ENCODE results near the gene ZNF8. TPM values are rescaled to one million over a fixed set of nuclear protein-coding genes. Genes with fewer than 3 reads are reported as not detected.

Gene ZNF8
- total and polyA plus RNA-seq, 10 of the 15 experiments (the other 5 are each of a cell fraction or from before 2014, with no cell fraction given): 0.46 to 5.4 (median 2.6) TPM

GRCh38 chr19:58261968-58262921 is 16.5 kb upstream of the ZNF8 start:
- H3K4me1 ChIP-seq (ENCODE audit: control insufficient read depth, insufficient read depth, low read length): no peaks in the 10 kb centered on the region
- FAIRE-seq (no peak), ATAC-seq (no peak), DNase-seq (ENCODE audit: low read depth, low spot score) (no peak)
- H3K4me2 ChIP-seq (ENCODE audit: control insufficient read depth, insufficient read depth): no peak overlapping the region
- H3K36me3 ChIP-seq (ENCODE audit: control insufficient read depth in 2 of 2, insufficient read depth in 2 of 2, low read length in 1 of 2): peaks cover 0 to 9% of the 10 kb centered on the region in 2 experiments; a peak in 1 of 4 replicates
- CTCF ChIA-PET: no interaction called here
- H3K9ac ChIP-seq (ENCODE audit: control insufficient read depth, insufficient read depth, low read length): no peak overlapping the region
- in situ Hi-C loops (cut with MboI): no loop called here
- peaks cover 65% of the 10 kb centered on the region for H3K9me3 ChIP-seq (replicated peaks; ENCODE audit: control insufficient read depth, insufficient read depth, low read length)
- H3K4me3 ChIP-seq: no peak overlapping the region
- H4K20me1 ChIP-seq (ENCODE audit: control insufficient read depth, insufficient read depth): no peaks in the 10 kb centered on the region
- H3K27ac ChIP-seq (ENCODE audit: control insufficient read depth, insufficient read depth): no peak overlapping the region
- RAD21 ChIA-PET (ENCODE audit: unreplicated experiment): no interaction called here
- no peaks in the 10 kb centered on the region for H3K79me2 ChIP-seq (ENCODE audit: control insufficient read depth, insufficient read depth, low read length)
- no peaks in the 10 kb centered on the region for H3K27me3 ChIP-seq (replicated peaks in 1 of 2; ENCODE audit: control insufficient read depth in 2 of 2, insufficient read depth in 2 of 2, low read length in 1 of 2)
- SMC1A ChIA-PET (ENCODE audit: uncharacterized antibody, unreplicated experiment): no interaction called here
- WGBS (ENCODE audit: insufficient coverage, insufficient replicate concordance, low lambda C conversion rate, missing lambda C conversion rate): 98% methylated on average over 19 of the region's 19 CpGs
- TF ChIP-seq ZNF274 (IDR thresholded peaks at IDR 0.05; ENCODE audit: insufficient read depth, insufficient read length) (peak; percentile 95), SUZ12 (IDR thresholded peaks at IDR 0.05; ENCODE audit: unreplicated experiment) (no peak), KLF5 (IDR thresholded peaks at IDR 0.05; ENCODE audit: partially characterized antibody) (peak; percentile 86), POLR2A (IDR thresholded peaks at IDR 0.05; ENCODE audit: low read depth, low read length) (0 out of 2 replicates have a peak, but pooled peaks have one; percentile 22), CBX5 (IDR thresholded peaks at IDR 0.05; ENCODE audit: low read depth) (peak; percentile 87)
- intact Hi-C loops (cut with micrococcal nuclease; ENCODE audit: unreplicated experiment): no loop called here
- POLR2A ChIA-PET: no interaction called here
- BruUV-seq (replicated peaks): TSS peak; percentile 38
- no peak overlapping the region for H2AFZ ChIP-seq (ENCODE audit: control insufficient read depth, low read depth, low read length)

- in situ Hi-C loops (cut with MboI): no loop called here
- CTCF ChIA-PET: interaction anchor here (0.9 kb wide), 1 partner anchor 35 kb away, joined by 3 read pairs; no protein-coding TSS in a partner anchor
- Histone ChIP-seq H3K4me1 (ENCODE audit: control insufficient read depth, insufficient read depth, low read length) (no peaks in the 10 kb centered on the region), H3K27me3 (replicated peaks in 1 of 2; ENCODE audit: control insufficient read depth in 2 of 2, insufficient read depth in 2 of 2, low read length in 1 of 2) (no peaks in the 10 kb centered on the region), H3K4me2 (ENCODE audit: control insufficient read depth, insufficient read depth) (no peak overlapping the region), H3K27ac (ENCODE audit: control insufficient read depth, insufficient read depth) (no peak overlapping the region), H3K9ac (ENCODE audit: control insufficient read depth, insufficient read depth, low read length) (no peak overlapping the region), H3K36me3 (ENCODE audit: control insufficient read depth in 2 of 2, insufficient read depth in 2 of 2, low read length in 1 of 2) (peaks cover 0 to 9% of the 10 kb centered on the region in 2 experiments; a peak in 1 of 4 replicates), H3K79me2 (ENCODE audit: control insufficient read depth, insufficient read depth, low read length) (no peaks in the 10 kb centered on the region), H2AFZ (ENCODE audit: control insufficient read depth, low read depth, low read length) (no peak overlapping the region), H4K20me1 (ENCODE audit: control insufficient read depth, insufficient read depth) (no peaks in the 10 kb centered on the region), H3K4me3 (no peak overlapping the region), H3K9me3 (replicated peaks; ENCODE audit: control insufficient read depth, insufficient read depth, low read length) (peaks cover 58% of the 10 kb centered on the region)
- RAD21 ChIA-PET (ENCODE audit: unreplicated experiment): no interaction called here
- BruUV-seq (replicated peaks): no TSS peak
- DNase-seq (ENCODE audit: low read depth, low spot score): no peak
- SMC1A ChIA-PET (ENCODE audit: uncharacterized antibody, unreplicated experiment): no interaction called here
- POLR2A ChIA-PET: no interaction called here
- FAIRE-seq: no peak
- intact Hi-C loops (cut with micrococcal nuclease; ENCODE audit: unreplicated experiment): no loop called here
- ATAC-seq: no peak
- WGBS (ENCODE audit: insufficient coverage, insufficient replicate concordance, low lambda C conversion rate, missing lambda C conversion rate): 98% methylated on average over 7 of the region's 7 CpGs
- TF ChIP-seq KLF5 (IDR thresholded peaks at IDR 0.05; ENCODE audit: partially characterized antibody): no peak
- TF ChIP-seq ESRRA (IDR thresholded peaks at IDR 0.05; ENCODE audit: low read length): no peak
- no peak for TF ChIP-seq NRF1 (conservative IDR thresholded peaks at IDR 0.05; ENCODE audit: low read depth, low read length)
- no peak for TF ChIP-seq IRF4 (IDR thresholded peaks at IDR 0.05; ENCODE audit: low read depth, low read length)
- no peak for TF ChIP-seq BCL11A (IDR thresholded peaks at IDR 0.05; ENCODE audit: low read depth, low read length)
- no peak for TF ChIP-seq TCF12 (IDR thresholded peaks at IDR 0.05; ENCODE audit: low read depth, low read length)
- TF ChIP-seq POLR2AphosphoS5 (IDR thresholded peaks at IDR 0.05; ENCODE audit: low read length): no peak
- no peak for TF ChIP-seq RCOR1 (conservative IDR thresholded peaks at IDR 0.05; ENCODE audit: low read depth, low read length)
- TF ChIP-seq SREBF1 (IDR thresholded peaks at IDR 0.05; ENCODE audit: low read length): no peak
- TF ChIP-seq ZZZ3 (IDR thresholded peaks at IDR 0.05; ENCODE audit: control insufficient read depth, insufficient read length, low read depth): no peak
- TF ChIP-seq MTA3 (IDR thresholded peaks at IDR 0.05; ENCODE audit: borderline replicate concordance, low read length): no peak
- TF ChIP-seq MTA2 (IDR thresholded peaks at IDR 0.05; ENCODE audit: low read depth): no peak
- no peak for TF ChIP-seq EED (IDR thresholded peaks at IDR 0.05; ENCODE audit: low read depth)
- no peak for TF ChIP-seq JUNB (IDR thresholded peaks at IDR 0.05)
- TF ChIP-seq MLLT1 (IDR thresholded peaks at IDR 0.05): no peak
- no peak for TF ChIP-seq TBL1XR1 (IDR thresholded peaks at IDR 0.05; ENCODE audit: low read depth, low read length)
These were observed 15.8 kb upstream of the ZNF8 start for GRCh38 chr19:58262922-58263296.

Data from GM12878 (cell line).